Measurements from ENCODE around the gene PLBD2.

GRCh38 chr12:113372371-113372770, 14.0 kb downstream of the PLBD2 start:
- TF ChIP-seq CTCF (IDR thresholded peaks at IDR 0.05) = no peak
- no peak for TF ChIP-seq POLR2A (IDR thresholded peaks at IDR 0.05)

Measured in vagina (tissue), 2 donors.